ENCODE results near the gene NDUFS6.
"Not testable (repeated sequence)": the region's sequence is repeated elsewhere in the genome, so short reads cannot be mapped to it uniquely, and the experiment has no call there.

- TF ChIP-seq CTCF, POLR2A (IDR thresholded peaks at IDR 0.05): not testable (repeated sequence)
These were observed 2.6 kb upstream of the NDUFS6 start for GRCh38 chr5:1798589-1798988.

Measured in body of pancreas (tissue), 4 donors.